ENCODE results near the gene PAQR5.

GRCh38 chr15:69314736-69315135 lies 16.0 kb downstream of the PAQR5 start:
- no peak for TF ChIP-seq POLR2AphosphoS5 (IDR thresholded peaks at IDR 0.05; ENCODE audit: low read depth, low read length)
- TF ChIP-seq TAF1 (IDR thresholded peaks at IDR 0.05; ENCODE audit: borderline replicate concordance, low read depth, low read length) = no peak
- TF ChIP-seq POLR2A (IDR thresholded peaks at IDR 0.05; ENCODE audit: low read depth, low read length) = no peak
